D721Med (cell line): ENCODE data around the gene AUTS2.

Source experiments
- DNase-seq: peaks from one replicate; pipeline ENCODE4 v3.0.0; 2011; ENCODE audit warnings: low spot score; ENCODE audit not compliant: insufficient read length
- FAIRE-seq: peaks from 2 replicates; lab custom pipeline; 2011; peaks lifted over from hg19 to GRCh38; lab: Jason Lieb, UNC
- CTCF ChIP-seq: IDR thresholded peaks from 2 replicates; pipeline ENCODE4 v1.5.1; 2012; ENCODE audit warnings: mild to moderate bottlenecking, control low read depth; ENCODE audit not compliant: insufficient read depth; ENCODE audit errors: missing control alignments

AUTS2 gene

GRCh38 chr7:70571403-70571934 is 973.2 kb downstream of the AUTS2 start:
- FAIRE-seq: no peak
- no peak for TF ChIP-seq CTCF
- no peak for DNase-seq

GRCh38 chr7:70571961-70572360 is 973.7 kb downstream of the AUTS2 start:
- FAIRE-seq (no peak), DNase-seq (no peak)
- no peak for TF ChIP-seq CTCF

- FAIRE-seq (no peak), DNase-seq (no peak)
- TF ChIP-seq CTCF: no peak
Observed at GRCh38 chr7:70572571-70572970, 974.3 kb downstream of the AUTS2 start.

- FAIRE-seq: peak; percentile 93
Observed at GRCh38 chr7:70573071-70573661, 974.9 kb downstream of the AUTS2 start.

GRCh38 chr7:70573696-70574095 is 975.4 kb downstream of the AUTS2 start:
- no peak for DNase-seq
- no peak for TF ChIP-seq CTCF
- FAIRE-seq: no peak

More at GRCh38 chr7:70573071-70573661, 974.9 kb downstream of the AUTS2 start:
- no peak for DNase-seq
- TF ChIP-seq CTCF: no peak

- TF ChIP-seq CTCF: no peak
- FAIRE-seq (no peak), DNase-seq (no peak)
Observed at GRCh38 chr7:70574314-70574834, 976.1 kb downstream of the AUTS2 start.
